IMR-90 (cell line): Measurements from ENCODE around the gene SIX4. TPM values are rescaled to one million over a fixed set of nuclear protein-coding genes. Genes with fewer than 3 reads are reported as not detected.

ENCODE experiments used
- ATAC-seq: fragments of 200-7000 bp; cut with Tn5 transposase; 2 replicates; pipeline ENCODE4 v1.9.1; 2020; ENCODE audit warnings: low read depth, mild to moderate bottlenecking, moderate library complexity
- BruUV-seq: library from RNA; stranded (reverse); fragments of 400-500 nt; replicated peaks from 2 replicates; lab custom pipeline; 2021; lab: Mats Ljungman, UMichigan
- CTCF ChIA-PET: fragments of 300-600 bp; formaldehyde crosslinking; extraction: SDS; loops from one replicate; lab custom pipeline; 2021; ENCODE audit warnings: antibody characterized with exemption; lab: Yijun Ruan, JAX
- POLR2A ChIA-PET: fragments of 300-600 bp; sonication (Branson Sonifier 250); formaldehyde crosslinking; loops from one replicate; lab custom pipeline; 2022; ENCODE audit warnings: antibody characterized with exemption; ENCODE audit not compliant: unreplicated experiment; lab: Charles Lee
- DNase-seq: peaks from one replicate; pipeline ENCODE4 v3.0.0; 2013
- H2AFZ ChIP-seq: replicated peaks from 2 replicates; pipeline ENCODE3; 2013; ENCODE audit warnings: low read length, mild to moderate bottlenecking; ENCODE audit not compliant: poor library complexity
- H2AK5ac ChIP-seq: 2 replicates; pipeline ENCODE4 v1.6.1; 2013; ENCODE audit warnings: low read depth, low read length, inconsistent platforms
- H2AK9ac ChIP-seq: replicated peaks from 2 replicates; pipeline ENCODE3; 2013; ENCODE audit warnings: mild to moderate bottlenecking, low read depth, low read length, moderate library complexity; ENCODE audit not compliant: poor library complexity
- H2BK120ac ChIP-seq: 2 replicates; pipeline ENCODE4 v1.6.1; 2013; ENCODE audit warnings: low read depth, low read length, inconsistent platforms
- H2BK15ac ChIP-seq: 3 replicates; pipeline ENCODE4 v1.6.1; 2013; ENCODE audit warnings: low read depth, low read length, inconsistent platforms
- H2BK20ac ChIP-seq: 2 replicates; pipeline ENCODE4 v1.6.1; 2013; ENCODE audit warnings: low read depth, mild to moderate bottlenecking, inconsistent platforms, low read length, moderate library complexity
- H2BK5ac ChIP-seq: 2 replicates; pipeline ENCODE4 v1.6.1; 2013; ENCODE audit warnings: mild to moderate bottlenecking, low read depth, low read length, inconsistent platforms; ENCODE audit not compliant: poor library complexity, severe bottlenecking
- H3K14ac ChIP-seq: replicated peaks from 2 replicates; pipeline ENCODE4 v1.6.1; 2013; ENCODE audit warnings: low read depth, low read length, inconsistent platforms
- H3K18ac ChIP-seq: 2 replicates; pipeline ENCODE4 v1.6.1; 2013; ENCODE audit warnings: low read depth, low read length, control low read depth
- H3K23ac ChIP-seq: 2 replicates; pipeline ENCODE4 v1.6.1; 2013; ENCODE audit warnings: low read depth, low read length, inconsistent platforms
- H3K27ac ChIP-seq: 2 replicates; pipeline ENCODE4 v1.5.1; 2013; ENCODE audit warnings: mild to moderate bottlenecking, control low read depth, low read length; ENCODE audit not compliant: insufficient read depth
- H3K27me3 ChIP-seq: 2 replicates; pipeline ENCODE4 v1.6.1; 2013; ENCODE audit warnings: low read length; ENCODE audit not compliant: control insufficient read depth, insufficient read depth
- H3K36me3 ChIP-seq: 2 replicates; pipeline ENCODE4 v1.6.1; 2013; ENCODE audit warnings: low read length, mixed read lengths; ENCODE audit not compliant: control insufficient read depth, insufficient read depth
- H3K4ac ChIP-seq: 2 replicates; pipeline ENCODE4 v1.6.1; 2013; ENCODE audit warnings: low read depth, low read length, inconsistent platforms
- H3K4me1 ChIP-seq: 2 replicates; pipeline ENCODE4 v1.6.1; 2013; ENCODE audit warnings: low read length, mixed read lengths; ENCODE audit not compliant: control insufficient read depth, insufficient read depth
- H3K4me2 ChIP-seq: 2 replicates; pipeline ENCODE4 v1.6.1; 2013; ENCODE audit warnings: low read depth, mild to moderate bottlenecking, control low read depth, low read length, moderate library complexity
- H3K4me3 ChIP-seq: 2 replicates; pipeline ENCODE4 v1.5.1; 2013; ENCODE audit warnings: low read depth, mild to moderate bottlenecking, control low read depth, low read length, moderate library complexity; ENCODE audit not compliant: insufficient read depth
- H3K56ac ChIP-seq: 2 replicates; pipeline ENCODE4 v1.6.1; 2013; ENCODE audit warnings: low read length, inconsistent platforms; ENCODE audit not compliant: insufficient read depth; ENCODE audit errors: extremely low read depth
- H3K79me1 ChIP-seq, 2 experiments: 2 replicates each; pipeline ENCODE4 v1.6.1; 2013; ENCODE audit warnings: low read length in 2 of 2, inconsistent platforms in 1 of 2, low read depth in 1 of 2
- H3K9ac ChIP-seq: 2 replicates; pipeline ENCODE4 v1.6.1; 2013; ENCODE audit warnings: low read depth, low read length, control low read depth
- H3K9me1 ChIP-seq: 2 replicates; pipeline ENCODE4 v1.6.1; 2013; ENCODE audit warnings: low read length, inconsistent platforms; ENCODE audit not compliant: insufficient read depth
- H3K9me3 ChIP-seq: 2 replicates; pipeline ENCODE4 v1.6.1; 2013; ENCODE audit warnings: low read length; ENCODE audit not compliant: control insufficient read depth, insufficient read depth
- H4K20me1 ChIP-seq: 2 replicates; pipeline ENCODE4 v1.6.1; 2013; ENCODE audit warnings: low read length, inconsistent platforms; ENCODE audit not compliant: insufficient read depth
- H4K5ac ChIP-seq: 2 replicates; pipeline ENCODE4 v1.6.1; 2013; ENCODE audit warnings: mild to moderate bottlenecking, low read depth, low read length, control low read depth
- H4K8ac ChIP-seq, 2 experiments: 2 replicates each; pipeline ENCODE4 v1.6.1; 2013; ENCODE audit warnings: low read depth in 2 of 2, low read length in 2 of 2, control low read depth in 1 of 2, inconsistent platforms in 1 of 2
- H4K91ac ChIP-seq: 2 replicates; pipeline ENCODE4 v1.6.1; 2013; ENCODE audit warnings: low read depth, low read length, inconsistent platforms; ENCODE audit not compliant: insufficient read depth
- BHLHE40 ChIP-seq: fragments of 150-350 bp; IDR thresholded peaks from 2 replicates; pipeline ENCODE4 v1.6.1; 2016; ENCODE audit warnings: mild to moderate bottlenecking, low read depth, low read length
- CEBPB ChIP-seq: IDR thresholded peaks from 2 replicates; pipeline ENCODE4 v1.6.1; 2012; ENCODE audit warnings: low read depth, low read length, improper control_type of control experiment
- CHD1 ChIP-seq: IDR thresholded peaks from 2 replicates; pipeline ENCODE4 v1.6.1; 2012; ENCODE audit warnings: low read depth, low read length, improper control_type of control experiment
- FOS ChIP-seq: fragments of 150-350 bp; IDR thresholded peaks from 2 replicates; pipeline ENCODE4 v1.6.1; 2016; ENCODE audit warnings: low read depth, low read length
- MAFK ChIP-seq: IDR thresholded peaks from 2 replicates; pipeline ENCODE4 v1.6.1; 2012; ENCODE audit warnings: low read depth, low read length, improper control_type of control experiment
- MXI1 ChIP-seq: IDR thresholded peaks from 2 replicates; pipeline ENCODE4 v1.6.1; 2012; ENCODE audit warnings: low read depth, mild to moderate bottlenecking, low read length, moderate library complexity, borderline replicate concordance
- NFE2L2 ChIP-seq: fragments of 150-350 bp; IDR thresholded peaks from 2 replicates; pipeline ENCODE4 v1.6.1; 2016; ENCODE audit warnings: low read depth, mild to moderate bottlenecking, low read length
- POLR2A ChIP-seq: IDR thresholded peaks from 2 replicates; pipeline ENCODE4 v1.6.1; 2012; ENCODE audit warnings: mild to moderate bottlenecking, low read depth, low read length
- RAD21 ChIP-seq: IDR thresholded peaks from 2 replicates; pipeline ENCODE4 v1.6.1; 2012; ENCODE audit warnings: low read length, improper control_type of control experiment
- RCOR1 ChIP-seq: IDR thresholded peaks from 2 replicates; pipeline ENCODE4 v1.6.1; 2012; ENCODE audit warnings: mild to moderate bottlenecking, low read length, improper control_type of control experiment; ENCODE audit not compliant: insufficient replicate concordance
- RFX5 ChIP-seq: IDR thresholded peaks from 2 replicates; pipeline ENCODE4 v1.8.0; 2012; ENCODE audit warnings: low read depth, mild to moderate bottlenecking, low read length, moderate library complexity
- SMC3 ChIP-seq: fragments of 150-350 bp; IDR thresholded peaks from 2 replicates; pipeline ENCODE4 v1.6.1; 2016; ENCODE audit warnings: low read depth, mild to moderate bottlenecking, antibody characterized with exemption, low read length, moderate library complexity
- WGBS, 2 experiments: methylation state at CpG; one replicate each; pipeline versions ENCODE4 v1.1.5 to v1.1.7; 2013; ENCODE audit warnings: missing lambda C conversion rate in 2 of 2; ENCODE audit not compliant: insufficient read length in 1 of 2; ENCODE audit errors: extremely low coverage in 2 of 2; 5-methylcytosine and 5-hydroxymethylcytosine counted together
- dilution Hi-C: fragments of 300-500 bp; cut with HindIII; formaldehyde crosslinking; loops from one replicate; pipeline ENCODE4 v1.14.3; 2018; ENCODE audit warnings: low sequenced_read_pairs; ENCODE audit not compliant: unreplicated experiment
- in situ Hi-C: fragments of 300-500 bp; cut with MboI; formaldehyde crosslinking; loops from 3 replicates; pipeline ENCODE4 v1.14.3; 2019; ENCODE audit warnings: low sequenced_read_pairs, inconsistent platforms, mixed read lengths
- intact Hi-C: fragments of 100-400 bp; cut with micrococcal nuclease; formaldehyde crosslinking; loops from 2 replicates; pipeline ENCODE4 v1.10.0; 2022
- polyA plus RNA-seq, 3 experiments: library from polyadenylated mRNA; depleted of rRNA; stranded (reverse); fragments of >200 nt; gene quantifications; 2 replicates each; pipeline ENCODE4 v1.2.3, GENCODE V29; 2012; ENCODE audit warnings: low replicate concordance in 1 of 3
- total RNA-seq: library from RNA; depleted of rRNA; stranded (reverse); fragments of >200 nt; gene quantifications from 2 replicates; pipeline ENCODE4 v1.2.3, GENCODE V29; 2012
- TF ChIP-seq, protein P1 (sequence below): conservative IDR thresholded peaks from 2 replicates; pipeline ENCODE4 v1.5.1; 2012; ENCODE audit warnings: mild to moderate bottlenecking, low read depth, low read length, improper control_type of control experiment
- TF ChIP-seq, protein P2 (sequence below): fragments of 150-350 bp; IDR thresholded peaks from 2 replicates; pipeline ENCODE4 v1.6.1; 2016; ENCODE audit warnings: low read depth, mild to moderate bottlenecking, low read length, moderate library complexity, borderline replicate concordance

SIX4 gene
- total and polyA plus RNA-seq, 2 of the 4 experiments (the other 2 are of a cell fraction) = 7.1 to 42.7 TPM

DNA sequence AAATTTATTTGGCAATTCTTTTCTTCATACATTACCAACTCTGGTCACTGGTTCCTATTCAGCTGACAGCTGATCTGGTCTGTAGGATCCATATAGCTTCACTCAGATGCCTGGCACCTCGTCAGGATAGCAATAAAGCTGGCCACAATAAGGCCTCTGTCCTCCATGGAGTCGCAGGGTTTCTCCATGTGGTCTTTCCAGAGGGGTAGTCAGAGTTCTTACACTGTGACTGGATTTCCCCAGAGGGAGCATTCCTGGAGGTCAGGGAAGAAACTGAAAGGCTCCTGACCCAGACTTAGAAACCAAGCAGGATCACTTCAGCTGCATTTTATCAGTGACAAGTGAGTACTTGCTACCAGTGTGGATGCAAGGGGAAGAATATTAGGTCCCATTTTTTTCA is 39.9 kb downstream of the SIX4 start:
- Histone ChIP-seq H4K91ac (no peak overlapping the region), H3K36me3 (no peaks in the 10 kb centered on the region), H3K18ac (no peak overlapping the region), H3K27me3 (no peaks in the 10 kb centered on the region), H3K4me3 (no peak overlapping the region), H3K9me3 (no peaks in the 10 kb centered on the region), H4K5ac (no peak overlapping the region), H3K4me2 (no peak overlapping the region), H3K9ac (no peak overlapping the region), H3K23ac (no peak overlapping the region), H3K14ac (no peak overlapping the region), H4K8ac (no peak overlapping the region), H3K4me1 (no peaks in the 10 kb centered on the region), H3K4ac (no peak overlapping the region), H2AK5ac (no peak overlapping the region), H2BK5ac (no peak overlapping the region), H3K79me1 (no peaks in the 10 kb centered on the region), H3K9me1 (no peaks in the 10 kb centered on the region), H2BK120ac (no peak overlapping the region), H2AK9ac (no peak overlapping the region), H3K27ac (no peak overlapping the region), H4K20me1 (no peaks in the 10 kb centered on the region), H2BK20ac (no peak overlapping the region), H2BK15ac (no peak overlapping the region), H2AFZ (no peak overlapping the region), H3K56ac (no peak overlapping the region)
- TF ChIP-seq MXI1 = no peak
- no peak for TF ChIP-seq RAD21
- no peak for TF ChIP-seq FOS
- no peak for TF ChIP-seq RCOR1
- TF ChIP-seq BHLHE40 = no peak
- TF ChIP-seq SMC3 = no peak
- no peak for TF ChIP-seq POLR2A
- TF ChIP-seq, protein P1, sequence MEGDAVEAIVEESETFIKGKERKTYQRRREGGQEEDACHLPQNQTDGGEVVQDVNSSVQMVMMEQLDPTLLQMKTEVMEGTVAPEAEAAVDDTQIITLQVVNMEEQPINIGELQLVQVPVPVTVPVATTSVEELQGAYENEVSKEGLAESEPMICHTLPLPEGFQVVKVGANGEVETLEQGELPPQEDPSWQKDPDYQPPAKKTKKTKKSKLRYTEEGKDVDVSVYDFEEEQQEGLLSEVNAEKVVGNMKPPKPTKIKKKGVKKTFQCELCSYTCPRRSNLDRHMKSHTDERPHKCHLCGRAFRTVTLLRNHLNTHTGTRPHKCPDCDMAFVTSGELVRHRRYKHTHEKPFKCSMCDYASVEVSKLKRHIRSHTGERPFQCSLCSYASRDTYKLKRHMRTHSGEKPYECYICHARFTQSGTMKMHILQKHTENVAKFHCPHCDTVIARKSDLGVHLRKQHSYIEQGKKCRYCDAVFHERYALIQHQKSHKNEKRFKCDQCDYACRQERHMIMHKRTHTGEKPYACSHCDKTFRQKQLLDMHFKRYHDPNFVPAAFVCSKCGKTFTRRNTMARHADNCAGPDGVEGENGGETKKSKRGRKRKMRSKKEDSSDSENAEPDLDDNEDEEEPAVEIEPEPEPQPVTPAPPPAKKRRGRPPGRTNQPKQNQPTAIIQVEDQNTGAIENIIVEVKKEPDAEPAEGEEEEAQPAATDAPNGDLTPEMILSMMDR = no peak
- no peak for TF ChIP-seq CEBPB
- TF ChIP-seq, protein P2, sequence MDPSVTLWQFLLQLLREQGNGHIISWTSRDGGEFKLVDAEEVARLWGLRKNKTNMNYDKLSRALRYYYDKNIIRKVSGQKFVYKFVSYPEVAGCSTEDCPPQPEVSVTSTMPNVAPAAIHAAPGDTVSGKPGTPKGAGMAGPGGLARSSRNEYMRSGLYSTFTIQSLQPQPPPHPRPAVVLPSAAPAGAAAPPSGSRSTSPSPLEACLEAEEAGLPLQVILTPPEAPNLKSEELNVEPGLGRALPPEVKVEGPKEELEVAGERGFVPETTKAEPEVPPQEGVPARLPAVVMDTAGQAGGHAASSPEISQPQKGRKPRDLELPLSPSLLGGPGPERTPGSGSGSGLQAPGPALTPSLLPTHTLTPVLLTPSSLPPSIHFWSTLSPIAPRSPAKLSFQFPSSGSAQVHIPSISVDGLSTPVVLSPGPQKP = no peak
- TF ChIP-seq CHD1 = no peak
- TF ChIP-seq MAFK = no peak
- no peak for TF ChIP-seq RFX5
- TF ChIP-seq NFE2L2 = no peak
- intact Hi-C loops = no loop called here
- ATAC-seq (no peak), DNase-seq (no peak)
- BruUV-seq = no TSS peak
- WGBS, 2 experiments = 83% methylated on average over 1 of the region's 2 CpGs; no CpG with 5 or more reads in 1 of the 2 experiments
- CTCF ChIA-PET = no interaction called here
- POLR2A ChIA-PET = no interaction called here
- dilution Hi-C loops = no loop called here
- in situ Hi-C loops = no loop called here
